Measurements from ENCODE around the gene UAP1. TPM values are rescaled to one million over a fixed set of nuclear protein-coding genes. Genes with fewer than 3 reads are reported as not detected.
A peak's percentile ranks its signal among the peaks of the same experiment; 100 is the strongest.

The UAP1 gene
- total RNA-seq, 1 donor from 2014 or later, result 132 TPM

GRCh38 chr1:162549001-162549400 lies 12.5 kb upstream of the UAP1 start:
- DNase-seq (ENCODE audit: low read depth), result no peak
- TF ChIP-seq CTCF (IDR thresholded peaks at IDR 0.05; ENCODE audit: insufficient read depth, low read length, severe bottlenecking), result no peak
- FAIRE-seq, result no peak
- Histone ChIP-seq H3K27me3 (ENCODE audit: control insufficient read depth, insufficient read depth, low read length) (no peaks in the 10 kb centered on the region), H3K36me3 (ENCODE audit: control insufficient read depth, insufficient read depth, low read length) (no peaks in the 10 kb centered on the region), H3K4me3 (ENCODE audit: low read depth, low read length) (no peak overlapping the region)

GRCh38 chr1:162550925-162551324 lies 10.6 kb upstream of the UAP1 start:
- no peaks in the 10 kb centered on the region for H3K36me3 ChIP-seq (ENCODE audit: control insufficient read depth, insufficient read depth, low read length)
- peak; percentile 26 for DNase-seq (ENCODE audit: low read depth)
- no peak for FAIRE-seq
- H3K4me3 ChIP-seq (ENCODE audit: low read depth, low read length), result no peak overlapping the region
- no peaks in the 10 kb centered on the region for H3K27me3 ChIP-seq (ENCODE audit: control insufficient read depth, insufficient read depth, low read length)
- TF ChIP-seq CTCF (IDR thresholded peaks at IDR 0.05; ENCODE audit: insufficient read depth, low read length, severe bottlenecking), result no peak

- Histone ChIP-seq H3K36me3 (ENCODE audit: control insufficient read depth, insufficient read depth, low read length) (no peaks in the 10 kb centered on the region), H3K27me3 (ENCODE audit: control insufficient read depth, insufficient read depth, low read length) (no peaks in the 10 kb centered on the region), H3K4me3 (ENCODE audit: low read depth, low read length) (no peak overlapping the region)
- DNase-seq (ENCODE audit: low read depth), result no peak
- FAIRE-seq, result no peak
- no peak for TF ChIP-seq CTCF (IDR thresholded peaks at IDR 0.05; ENCODE audit: insufficient read depth, low read length, severe bottlenecking)
Measured at GRCh38 chr1:162551969-162552683, 9.4 kb upstream of the UAP1 start.

GRCh38 chr1:162552684-162553252 lies 8.8 kb upstream of the UAP1 start:
- TF ChIP-seq CTCF (IDR thresholded peaks at IDR 0.05; ENCODE audit: insufficient read depth, low read length, severe bottlenecking), result no peak
- FAIRE-seq, result no peak
- no peaks in the 10 kb centered on the region for H3K36me3 ChIP-seq (ENCODE audit: control insufficient read depth, insufficient read depth, low read length)
- no peak for DNase-seq (ENCODE audit: low read depth)
- H3K4me3 ChIP-seq (ENCODE audit: low read depth, low read length), result no peak overlapping the region
- no peaks in the 10 kb centered on the region for H3K27me3 ChIP-seq (ENCODE audit: control insufficient read depth, insufficient read depth, low read length)

- H3K36me3 ChIP-seq (ENCODE audit: control insufficient read depth, insufficient read depth, low read length), result no peaks in the 10 kb centered on the region
- no peak overlapping the region for H3K4me3 ChIP-seq (ENCODE audit: low read depth, low read length)
- DNase-seq (ENCODE audit: low read depth), result no peak
- TF ChIP-seq CTCF (IDR thresholded peaks at IDR 0.05; ENCODE audit: insufficient read depth, low read length, severe bottlenecking), result no peak
- no peaks in the 10 kb centered on the region for H3K27me3 ChIP-seq (ENCODE audit: control insufficient read depth, insufficient read depth, low read length)
- FAIRE-seq, result no peak
Measured at GRCh38 chr1:162554258-162554657, 7.3 kb upstream of the UAP1 start.
